ENCODE data around the gene CNKSR3. TPM values are rescaled to one million over a fixed set of nuclear protein-coding genes. Genes with fewer than 3 reads are reported as not detected.

Gene CNKSR3
- total RNA-seq, 4 donors from 2014 or later, result 4.5 to 7.8 (median 7.0) TPM

GRCh38 chr6:154438882-154439415 lies 71.5 kb downstream of the CNKSR3 start:
- DNase-seq, result no peak
- Histone ChIP-seq H3K27ac (no peak overlapping the region), H3K4me1 (no peaks in the 10 kb centered on the region), H3K9me3 (no peaks in the 10 kb centered on the region), H3K27me3 (no peaks in the 10 kb centered on the region), H3K36me3 (no peaks in the 10 kb centered on the region), H3K4me3 (replicated peaks in 1 of 3) (no peak overlapping the region)
- TF ChIP-seq, protein P1, sequence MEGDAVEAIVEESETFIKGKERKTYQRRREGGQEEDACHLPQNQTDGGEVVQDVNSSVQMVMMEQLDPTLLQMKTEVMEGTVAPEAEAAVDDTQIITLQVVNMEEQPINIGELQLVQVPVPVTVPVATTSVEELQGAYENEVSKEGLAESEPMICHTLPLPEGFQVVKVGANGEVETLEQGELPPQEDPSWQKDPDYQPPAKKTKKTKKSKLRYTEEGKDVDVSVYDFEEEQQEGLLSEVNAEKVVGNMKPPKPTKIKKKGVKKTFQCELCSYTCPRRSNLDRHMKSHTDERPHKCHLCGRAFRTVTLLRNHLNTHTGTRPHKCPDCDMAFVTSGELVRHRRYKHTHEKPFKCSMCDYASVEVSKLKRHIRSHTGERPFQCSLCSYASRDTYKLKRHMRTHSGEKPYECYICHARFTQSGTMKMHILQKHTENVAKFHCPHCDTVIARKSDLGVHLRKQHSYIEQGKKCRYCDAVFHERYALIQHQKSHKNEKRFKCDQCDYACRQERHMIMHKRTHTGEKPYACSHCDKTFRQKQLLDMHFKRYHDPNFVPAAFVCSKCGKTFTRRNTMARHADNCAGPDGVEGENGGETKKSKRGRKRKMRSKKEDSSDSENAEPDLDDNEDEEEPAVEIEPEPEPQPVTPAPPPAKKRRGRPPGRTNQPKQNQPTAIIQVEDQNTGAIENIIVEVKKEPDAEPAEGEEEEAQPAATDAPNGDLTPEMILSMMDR (IDR thresholded peaks at IDR 0.05), result no peak
- TF ChIP-seq POLR2A (IDR thresholded peaks at IDR 0.05), result no peak
- intact Hi-C loops (cut with DNase I), result no loop called here
- WGBS, 2 donors, result 77 to 79% methylated on average over 9 of the region's 9 CpGs

- intact Hi-C loops (cut with DNase I), result no loop called here
- H3K4me1 ChIP-seq, result no peaks in the 10 kb centered on the region
- peak in 1 of 2 donors; percentile 19 for DNase-seq
- no peaks in the 10 kb centered on the region for H3K9me3 ChIP-seq
- H3K4me3 ChIP-seq (replicated peaks in 1 of 3), result no peak overlapping the region
- no peak for TF ChIP-seq POLR2A (IDR thresholded peaks at IDR 0.05)
- TF ChIP-seq, protein P1 (IDR thresholded peaks at IDR 0.05), result no peak
- no peaks in the 10 kb centered on the region for H3K36me3 ChIP-seq
- H3K27ac ChIP-seq, result no peak overlapping the region
- H3K27me3 ChIP-seq, result no peaks in the 10 kb centered on the region
- 81 to 88% methylated on average over 11 of the region's 11 CpGs for WGBS, 2 donors
These were observed 75.0 kb downstream of the CNKSR3 start for GRCh38 chr6:154435400-154435945.

DNA sequence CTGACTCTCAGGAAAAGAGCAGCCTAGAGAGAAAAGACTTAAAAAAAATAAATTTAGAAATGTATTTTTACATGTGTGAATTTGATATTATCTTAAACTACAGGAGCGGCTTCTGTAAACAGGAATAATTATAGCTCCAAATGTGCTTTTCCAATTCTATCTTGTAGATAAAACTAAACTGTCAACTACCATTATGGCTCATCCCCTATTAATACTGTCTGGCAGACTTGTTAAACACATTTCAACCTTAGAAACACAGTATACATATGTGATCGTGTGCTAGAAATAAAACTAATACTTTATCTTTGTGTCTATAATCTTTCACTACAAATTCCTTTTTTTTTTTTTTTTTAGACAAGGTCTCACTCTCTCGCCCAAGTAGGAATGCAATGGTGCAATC lies 75.8 kb downstream of the CNKSR3 start:
- intact Hi-C loops (cut with DNase I), result no loop called here
- WGBS, 2 donors, result 90 to 94% methylated on average over 3 of the region's 3 CpGs
- Histone ChIP-seq H3K9me3 (no peaks in the 10 kb centered on the region), H3K4me1 (no peaks in the 10 kb centered on the region), H3K27ac (no peak overlapping the region), H3K27me3 (no peaks in the 10 kb centered on the region), H3K4me3 (replicated peaks in 1 of 3) (no peak overlapping the region), H3K36me3 (no peaks in the 10 kb centered on the region)
- no peak for DNase-seq
- TF ChIP-seq POLR2A (IDR thresholded peaks at IDR 0.05), result no peak
- TF ChIP-seq, protein P1 (IDR thresholded peaks at IDR 0.05), result no peak

GRCh38 chr6:154433477-154434241 lies 76.8 kb downstream of the CNKSR3 start:
- no peaks in the 10 kb centered on the region for H3K9me3 ChIP-seq
- WGBS, 2 donors, result 57 to 72% methylated on average over 8 of the region's 8 CpGs
- intact Hi-C loops (cut with DNase I), result no loop called here
- H3K36me3 ChIP-seq, result no peaks in the 10 kb centered on the region
- no peaks in the 10 kb centered on the region for H3K27me3 ChIP-seq
- TF ChIP-seq, protein P1 (IDR thresholded peaks at IDR 0.05), result no peak
- TF ChIP-seq POLR2A (IDR thresholded peaks at IDR 0.05), result no peak
- H3K4me3 ChIP-seq (replicated peaks in 1 of 3), result no peak overlapping the region
- H3K27ac ChIP-seq, result peak overlapping the region in 1 of 3 donors; percentile 33
- no peaks in the 10 kb centered on the region for H3K4me1 ChIP-seq
- no peak for DNase-seq

Data from thyroid gland (tissue), 4 donors.